GM08714 (cell line): ENCODE data around the gene ACSL6.

Source experiments
- H3K4me3 ChIP-seq: fragments of 200-500 bp; sonication (Bioruptor generic); 2 replicates; pipeline ENCODE4 v1.5.1; 2014; ENCODE audit warnings: mild to moderate bottlenecking, low read length, inconsistent platforms
- ZNF274 ChIP-seq: IDR thresholded peaks from 2 replicates; pipeline ENCODE4 v1.6.1; 2012; ENCODE audit warnings: mild to moderate bottlenecking, low read depth, low read length

Gene ACSL6

DNA sequence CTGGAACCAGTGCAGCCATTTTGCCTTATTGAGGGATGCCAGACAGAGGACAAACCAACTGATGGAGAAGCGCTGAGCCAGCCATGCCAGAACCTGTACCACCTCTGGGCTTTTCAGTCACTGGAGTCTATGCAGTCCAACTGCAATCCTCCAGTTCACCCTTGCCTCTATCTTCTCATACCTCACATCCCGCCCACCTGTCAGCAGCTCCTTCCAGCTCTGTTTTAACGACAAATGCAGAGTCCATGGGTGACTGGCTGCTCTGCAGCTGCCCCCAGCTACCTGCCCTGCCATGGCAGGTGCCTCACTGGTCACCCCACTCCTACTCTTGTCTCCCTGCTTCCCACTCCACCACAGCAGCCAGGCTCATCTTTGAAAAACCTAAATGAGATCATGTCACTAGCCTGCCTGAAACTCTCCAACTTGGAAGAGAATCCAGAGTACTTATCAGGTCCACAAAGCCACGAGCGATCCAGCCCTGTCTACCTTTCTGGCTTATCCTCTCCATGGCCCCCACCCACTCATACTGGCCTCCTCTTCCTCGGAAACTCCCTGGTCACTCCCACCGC lies 14.0 kb upstream of the ACSL6 start:
- TF ChIP-seq ZNF274: no peak

DNA sequence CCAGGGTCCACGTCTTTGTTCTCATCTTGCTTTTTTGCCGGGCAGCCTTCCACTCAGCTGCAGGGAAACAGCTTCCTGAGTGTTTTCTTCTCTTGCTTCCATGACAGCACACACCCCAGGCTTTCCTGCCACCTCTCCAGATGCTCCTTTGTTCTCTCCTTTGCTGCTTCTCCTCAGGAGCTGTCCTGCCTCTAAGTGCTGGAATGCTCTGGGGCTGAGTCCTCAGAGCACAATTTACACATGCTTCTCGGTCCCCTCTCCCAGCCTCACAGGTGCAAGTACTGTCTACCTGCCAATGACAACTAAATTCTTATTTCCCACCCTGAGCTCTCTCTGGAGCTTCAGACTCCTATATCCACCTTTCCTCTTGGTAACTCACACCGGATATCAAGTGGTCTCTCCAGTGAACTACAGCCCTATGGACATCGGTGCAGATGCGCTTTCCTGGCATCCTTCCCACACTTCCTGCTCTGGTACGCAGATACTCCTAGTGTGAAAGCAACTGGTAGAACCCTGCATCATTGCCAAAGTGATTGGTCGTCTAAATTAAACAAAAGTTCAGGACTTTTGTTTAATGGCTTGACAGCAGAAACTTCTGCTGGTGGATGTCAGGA lies 13.4 kb upstream of the ACSL6 start:
- H3K4me3 ChIP-seq: no peak overlapping the region
- no peak for TF ChIP-seq ZNF274

More for the DNA sequence above, 14.0 kb upstream of the ACSL6 start:
- H3K4me3 ChIP-seq: no peak overlapping the region

DNA sequence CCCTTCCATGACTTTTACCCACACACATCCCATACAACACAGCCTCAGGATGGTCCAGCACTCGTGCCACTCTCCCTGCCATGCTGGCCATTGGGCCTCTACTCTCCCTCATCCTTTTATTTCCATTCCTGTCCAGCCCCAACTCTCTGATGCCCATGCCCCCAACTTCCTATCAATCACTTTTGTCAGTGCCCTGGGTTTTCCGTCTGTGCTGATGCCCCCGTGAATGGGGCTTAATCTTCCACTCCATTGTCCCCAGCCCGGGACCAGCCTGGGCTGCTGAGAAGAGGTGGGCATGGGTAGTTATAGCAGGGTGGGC lies 12.6 kb upstream of the ACSL6 start:
- H3K4me3 ChIP-seq: no peak overlapping the region
- TF ChIP-seq ZNF274: no peak

DNA sequence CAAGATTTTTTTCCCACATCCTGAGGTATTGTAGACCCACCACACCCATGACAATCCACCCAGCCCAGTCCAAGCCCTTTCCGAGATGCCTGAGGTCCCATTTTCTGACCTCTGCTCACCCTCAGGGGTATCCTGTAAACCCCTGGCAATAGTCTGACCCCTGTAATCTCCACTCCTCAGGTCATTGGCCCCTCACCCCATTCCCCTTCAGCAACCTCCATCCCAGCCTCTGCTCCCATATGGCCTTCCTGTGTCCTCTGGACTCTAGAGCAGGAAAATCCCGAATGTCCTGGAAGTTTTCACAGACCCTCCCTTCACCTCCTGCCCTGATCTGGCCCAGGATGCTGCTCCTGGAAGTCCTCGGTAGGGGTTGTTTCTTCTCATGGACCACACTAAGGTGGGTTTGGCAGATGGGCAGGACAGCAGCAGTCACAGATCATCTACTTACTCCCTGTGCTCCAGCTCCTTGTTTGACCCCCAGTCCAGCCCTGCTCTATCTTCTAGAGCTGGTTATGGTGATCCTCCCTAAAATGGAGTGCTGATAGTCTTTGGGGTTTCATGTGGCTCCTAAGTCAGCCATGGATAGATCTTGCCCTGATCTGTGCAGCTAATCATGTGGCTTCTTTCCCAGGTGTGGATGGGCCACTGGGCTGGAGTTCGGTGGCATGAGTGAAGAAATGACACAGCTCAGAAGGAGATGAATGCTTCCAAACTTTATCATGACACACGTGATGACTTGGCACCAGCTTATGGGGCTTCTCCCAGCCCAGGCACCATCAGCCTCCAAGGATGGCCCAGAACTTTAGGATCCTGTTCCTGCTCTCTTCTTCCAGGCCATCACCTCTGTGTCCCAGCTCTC lies 12.0 kb upstream of the ACSL6 start:
- no peak overlapping the region for H3K4me3 ChIP-seq
- no peak for TF ChIP-seq ZNF274

DNA sequence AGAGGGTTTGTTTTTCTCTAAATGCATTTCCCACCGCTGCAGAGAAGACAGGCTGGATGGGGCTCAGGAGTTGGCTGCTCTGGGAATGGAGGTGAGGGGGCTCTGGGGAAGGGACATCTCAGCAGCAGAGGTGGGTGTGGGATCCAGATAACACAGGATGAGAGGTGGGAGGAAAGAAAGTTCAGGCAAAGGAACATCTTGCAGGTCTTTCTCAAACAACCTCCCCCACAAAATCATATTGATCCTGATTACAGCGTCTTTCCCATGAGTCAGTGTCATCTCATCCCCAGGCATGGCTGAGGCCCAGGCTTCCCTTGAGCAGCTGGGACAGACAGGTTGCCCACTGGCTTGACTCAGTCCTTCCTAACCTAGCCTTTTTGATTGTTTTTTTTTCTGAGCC lies 11.3 kb upstream of the ACSL6 start:
- no peak overlapping the region for H3K4me3 ChIP-seq
- no peak for TF ChIP-seq ZNF274

DNA sequence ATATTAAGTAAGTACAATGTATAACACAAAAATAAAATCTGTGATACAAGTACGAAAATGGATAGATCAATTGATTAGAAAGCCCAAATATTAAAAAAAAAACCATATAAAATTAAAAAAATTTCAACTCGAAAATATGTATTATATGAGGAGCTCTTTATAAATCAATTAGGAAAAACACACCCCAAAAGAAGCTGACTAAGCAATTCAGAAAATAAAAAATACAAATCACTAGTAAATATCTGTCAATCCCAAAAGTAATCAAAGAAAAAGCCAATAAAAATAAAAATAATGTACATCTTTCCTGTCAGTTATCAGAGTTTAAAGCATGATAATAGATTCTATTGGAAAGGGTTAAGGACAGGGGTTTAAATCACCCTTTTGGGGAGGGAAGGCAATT lies 10.2 kb upstream of the ACSL6 start:
- TF ChIP-seq ZNF274: no peak

DNA sequence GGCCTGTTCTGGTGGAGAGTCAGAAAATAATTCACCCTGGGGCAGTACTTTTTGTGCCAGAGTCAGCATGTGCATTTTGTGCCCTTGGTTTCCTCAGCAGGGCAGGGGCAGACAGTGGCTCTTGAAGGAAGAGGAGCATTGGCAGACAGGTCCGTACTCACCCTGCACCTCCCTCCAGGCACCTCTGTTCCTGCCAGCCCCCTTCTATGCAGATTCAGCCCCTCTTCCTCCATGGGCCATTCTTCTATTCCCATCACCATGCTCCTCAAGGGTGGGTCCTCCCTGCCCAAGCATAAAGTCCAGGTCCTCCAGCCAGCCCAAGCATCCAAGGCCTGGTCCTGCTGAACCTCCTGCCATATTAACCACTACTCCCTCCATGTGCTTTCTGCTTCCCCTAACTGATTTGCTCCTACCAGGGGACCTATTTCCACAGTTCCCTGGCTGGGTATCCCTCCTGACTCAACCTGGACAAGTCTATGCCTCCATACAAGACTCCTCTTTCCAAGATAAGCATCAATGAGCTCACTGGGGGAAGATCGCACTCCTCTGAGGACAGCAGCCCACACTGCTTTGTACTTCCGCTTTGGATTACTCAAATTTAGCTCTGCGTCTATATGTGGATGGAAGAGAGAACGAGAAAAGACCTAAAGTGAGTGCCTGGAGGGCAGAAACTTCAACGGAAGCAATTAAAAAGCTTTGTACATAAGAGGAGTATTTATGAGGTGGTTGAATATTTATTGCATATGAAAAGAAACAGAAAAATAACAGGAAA lies 9.3 kb upstream of the ACSL6 start:
- no peak overlapping the region for H3K4me3 ChIP-seq
- no peak for TF ChIP-seq ZNF274

More for the DNA sequence above, 10.2 kb upstream of the ACSL6 start:
- no peak overlapping the region for H3K4me3 ChIP-seq

DNA sequence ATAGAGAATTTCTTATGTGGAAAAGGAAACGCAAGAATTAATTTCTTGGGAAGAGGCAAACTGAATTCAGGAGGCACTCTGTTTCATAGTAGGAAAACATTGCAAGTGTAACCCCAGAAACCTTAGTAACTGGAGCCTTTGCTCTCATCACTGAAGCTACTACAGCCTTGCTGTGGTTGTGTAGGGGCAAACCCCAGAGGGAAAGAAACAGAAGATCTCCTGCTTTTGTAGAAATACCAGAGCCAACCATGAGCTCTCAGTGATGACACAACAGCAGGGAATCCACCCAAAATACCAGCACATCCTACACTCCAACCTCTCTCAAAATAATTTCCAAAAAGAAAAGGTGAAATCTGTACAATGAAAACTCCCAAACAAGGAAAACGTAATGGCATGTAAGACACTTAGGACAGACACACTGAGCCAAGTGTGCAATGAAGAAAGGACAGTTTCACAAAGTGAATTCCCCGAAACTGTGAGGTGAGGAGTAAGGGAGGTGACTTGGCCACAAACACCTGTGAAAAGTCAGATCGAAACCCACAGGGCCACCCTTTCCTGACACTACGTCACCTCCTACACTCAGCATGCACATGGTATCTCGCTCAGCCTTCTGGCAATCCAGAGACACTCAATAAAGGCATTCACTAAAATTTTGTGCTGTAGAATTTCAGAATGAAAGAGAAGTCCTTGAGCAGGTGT lies 8.5 kb upstream of the ACSL6 start:
- no peak for TF ChIP-seq ZNF274
- H3K4me3 ChIP-seq: no peak overlapping the region

DNA sequence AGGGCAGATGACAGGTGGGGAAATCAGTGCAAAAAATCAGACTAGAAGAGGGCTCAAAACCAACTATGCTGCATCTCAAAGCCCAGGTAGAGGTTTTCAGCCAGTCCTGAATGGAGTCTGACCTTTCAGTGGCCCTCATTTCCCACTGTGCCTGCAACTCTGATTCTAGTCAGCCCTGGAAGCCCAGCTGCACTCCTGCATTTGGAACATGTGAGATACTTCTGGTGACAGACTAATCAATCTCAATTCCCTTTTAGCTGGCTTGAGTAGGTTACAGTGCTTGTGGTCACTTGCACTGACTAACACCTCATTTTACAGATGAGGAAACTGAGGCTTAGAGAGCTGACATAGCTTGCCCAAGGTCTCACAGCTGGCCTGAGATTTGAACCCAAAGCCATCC lies 7.9 kb upstream of the ACSL6 start:
- TF ChIP-seq ZNF274: no peak
- no peak overlapping the region for H3K4me3 ChIP-seq

DNA sequence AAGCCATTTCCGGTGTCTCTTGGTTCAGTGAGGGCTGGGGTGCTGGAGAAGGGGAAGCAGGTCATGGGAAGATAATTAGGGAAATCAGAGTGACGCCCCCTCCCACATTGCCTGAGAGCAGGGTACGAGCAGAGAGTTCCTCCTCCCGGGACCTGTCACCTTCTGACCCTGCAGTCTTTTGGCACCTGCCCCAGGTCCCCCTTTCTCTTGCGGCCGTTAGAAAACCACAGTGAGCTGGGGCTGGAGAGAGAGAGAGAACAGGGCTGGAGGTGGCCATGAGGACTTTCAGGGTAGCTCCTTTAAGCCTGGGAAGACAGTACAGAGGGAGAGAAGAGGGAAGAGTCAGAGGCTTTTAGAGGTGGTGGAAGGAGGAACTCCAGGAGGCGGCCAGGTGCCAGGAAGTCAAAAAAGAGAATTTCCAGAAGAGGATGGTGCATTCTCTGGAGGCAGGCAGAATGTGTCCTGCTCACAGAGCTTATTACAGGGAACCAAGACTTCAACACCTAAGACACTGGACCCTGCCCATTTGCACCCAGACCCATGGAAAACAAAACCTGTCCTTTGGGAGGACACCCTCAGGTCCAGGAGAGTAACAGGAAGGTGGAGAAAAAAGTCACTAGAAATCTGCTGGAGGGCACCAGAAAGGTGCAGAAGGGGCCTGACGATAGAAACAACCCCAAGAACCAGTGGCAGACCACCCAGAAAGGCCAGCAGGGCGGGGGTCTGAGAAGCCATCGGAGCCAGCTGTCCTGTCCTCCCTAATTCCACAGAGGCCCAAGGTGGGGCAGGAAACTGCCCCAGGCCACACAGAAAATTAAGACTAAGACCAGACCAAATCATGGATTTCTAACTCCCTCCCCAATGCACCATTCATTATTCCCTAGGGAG lies 6.5 kb upstream of the ACSL6 start:
- H3K4me3 ChIP-seq: no peak overlapping the region
- no peak for TF ChIP-seq ZNF274

DNA sequence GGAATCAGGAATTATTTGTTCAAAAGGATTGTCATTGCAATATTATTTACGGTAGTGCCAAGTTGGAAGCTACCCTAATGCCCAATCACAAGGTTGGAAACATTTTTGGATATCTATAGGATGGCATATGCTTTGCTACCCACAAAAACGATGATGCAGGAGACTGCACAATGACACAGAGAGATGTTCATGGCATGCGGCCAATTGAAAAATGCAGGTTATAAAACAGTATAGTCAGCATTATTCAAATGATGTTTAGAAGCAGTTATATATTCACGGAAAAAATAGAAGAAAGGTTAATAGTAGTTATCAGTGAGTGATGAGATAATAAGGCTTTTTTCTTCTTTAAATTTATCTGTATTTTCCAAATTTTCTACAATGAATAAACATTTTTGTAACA lies 5.9 kb upstream of the ACSL6 start:
- no peak overlapping the region for H3K4me3 ChIP-seq
- TF ChIP-seq ZNF274: no peak

DNA sequence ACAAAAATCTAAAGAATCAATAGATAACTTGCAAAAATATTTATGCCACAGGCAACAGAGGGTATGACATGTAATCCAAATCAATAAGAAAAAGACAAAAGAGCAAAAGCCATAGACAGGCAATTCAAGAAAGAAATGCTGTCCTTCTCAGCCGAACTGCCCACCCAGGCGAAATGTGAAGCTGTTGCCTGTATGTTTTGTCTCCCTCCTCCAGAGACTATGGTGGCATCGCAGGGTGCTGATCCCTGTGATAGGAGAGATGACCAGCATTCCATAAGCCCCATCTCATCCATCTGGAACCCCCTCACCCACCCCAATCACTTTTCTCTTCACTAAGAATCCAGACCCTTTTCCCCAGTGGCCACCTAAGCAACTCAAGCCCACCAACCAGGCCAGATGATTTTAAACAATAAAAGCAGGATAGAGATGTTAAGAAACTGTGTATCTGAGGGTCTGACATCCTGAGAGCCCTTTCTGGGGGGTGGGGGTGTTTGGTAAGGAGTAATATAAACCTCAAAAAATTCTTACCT lies 5.3 kb upstream of the ACSL6 start:
- H3K4me3 ChIP-seq: no peak overlapping the region
- TF ChIP-seq ZNF274: no peak

DNA sequence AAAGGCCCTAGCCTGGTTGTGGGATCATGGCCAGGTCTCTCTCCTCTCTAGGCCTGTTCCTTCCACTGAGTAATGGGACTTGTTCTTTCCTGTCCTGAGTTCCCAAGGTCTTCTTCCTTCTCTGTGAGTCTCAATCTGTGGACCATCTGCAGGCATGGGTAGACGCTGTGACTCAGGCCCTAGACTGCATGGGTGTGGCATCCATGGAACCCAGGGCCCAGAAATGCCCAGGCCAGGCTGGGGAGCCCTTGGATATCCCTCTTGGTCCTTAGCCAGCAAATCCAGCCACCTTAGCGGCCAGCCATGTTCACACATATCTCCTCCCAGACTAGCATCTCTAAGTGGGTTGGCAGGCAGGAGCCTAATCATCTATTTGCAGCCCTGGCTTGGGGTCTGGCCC lies 2.3 kb upstream of the ACSL6 start:
- no peak for TF ChIP-seq ZNF274
- H3K4me3 ChIP-seq: no peak overlapping the region
